Gastroesophageal sphincter (tissue), 3 donors: ENCODE data around the gene TMTC1.

Experiments used
- CTCF ChIP-seq, 4 experiments: fragments of 200-600 bp in 2 of 4; fragments of 450-650 bp in 2 of 4; sonication (generic) in 1 of 4; IDR thresholded peaks; one replicate each; pipeline ENCODE4 v1.5.1; 2017 to 2019; ENCODE audit warnings: antibody characterized with exemption in 4 of 4, mild to moderate bottlenecking in 2 of 4, moderate library complexity in 2 of 4
- EP300 ChIP-seq: sonication (generic); formaldehyde crosslinking; IDR thresholded peaks from one replicate; pipeline ENCODE4 v1.6.1; 2017; ENCODE audit warnings: antibody characterized with exemption, mild to moderate bottlenecking
- POLR2A ChIP-seq, 2 donors: fragments of 450-650 bp; IDR thresholded peaks; one replicate each; pipeline ENCODE4 v1.6.1; 2017; ENCODE audit warnings: antibody characterized with exemption in 2 of 2, mild to moderate bottlenecking in 2 of 2, moderate library complexity in 1 of 2
- POLR2AphosphoS5 ChIP-seq: sonication (generic); formaldehyde crosslinking; IDR thresholded peaks from one replicate; pipeline ENCODE4 v1.6.1; 2017; ENCODE audit warnings: antibody characterized with exemption

GRCh38 chr12:29547864-29548263 is 235.9 kb downstream of the TMTC1 start:
- TF ChIP-seq CTCF (IDR thresholded peaks at IDR 0.05) (no peak), POLR2AphosphoS5 (no peak), EP300 (no peak), POLR2A (IDR thresholded peaks at IDR 0.05) (no peak)
